Inflammatory macrophage treated with lipopolysaccharide for 4 hours (primary cell): ENCODE data around the gene D2HGDH.
"Not testable (repeated sequence)": the region's sequence is repeated elsewhere in the genome, so short reads cannot be mapped to it uniquely, and the experiment has no call there.

Source experiments
- DNase-seq: peaks from one replicate; pipeline ENCODE4 v3.0.0-alpha.2; 2020

Gene D2HGDH

GRCh38 chr2:241726459-241726858, 8.0 kb upstream of the D2HGDH start:
- DNase-seq = no peak

- no peak for DNase-seq
Measured at GRCh38 chr2:241728000-241728399, 6.4 kb upstream of the D2HGDH start.

- DNase-seq = no peak
Measured at GRCh38 chr2:241728627-241729026, 5.8 kb upstream of the D2HGDH start.

GRCh38 chr2:241729868-241730267, 4.6 kb upstream of the D2HGDH start:
- peak; percentile 12 for DNase-seq

- DNase-seq = peak; percentile 58
Measured at GRCh38 chr2:241730671-241731293, 3.6 kb upstream of the D2HGDH start.

GRCh38 chr2:241732513-241733186, 1.8 kb upstream of the D2HGDH start:
- DNase-seq = peak; percentile 44

- DNase-seq = no peak
Measured at GRCh38 chr2:241733391-241734207, 831 bp upstream of the D2HGDH start.

GRCh38 chr2:241734208-241734466, 293 bp upstream of the D2HGDH start:
- DNase-seq = no peak

- no peak for DNase-seq
Measured at GRCh38 chr2:241736111-241736510, 1.7 kb downstream of the D2HGDH start.

- no peak for DNase-seq
Measured at GRCh38 chr2:241738040-241738686, 3.7 kb downstream of the D2HGDH start.

GRCh38 chr2:241739177-241739576, 4.7 kb downstream of the D2HGDH start:
- DNase-seq = no peak

GRCh38 chr2:241739651-241740050, 5.2 kb downstream of the D2HGDH start:
- peak; percentile 57 for DNase-seq

GRCh38 chr2:241741016-241741415, 6.6 kb downstream of the D2HGDH start:
- DNase-seq = peak; percentile 82

GRCh38 chr2:241742320-241742939, 8.0 kb downstream of the D2HGDH start:
- DNase-seq = no peak

- not testable (repeated sequence) for DNase-seq
Measured at GRCh38 chr2:241743008-241743407, 8.6 kb downstream of the D2HGDH start.

- no peak for DNase-seq
Measured at GRCh38 chr2:241743620-241744019, 9.2 kb downstream of the D2HGDH start.

- no peak for DNase-seq
Measured at GRCh38 chr2:241744028-241744754, 9.8 kb downstream of the D2HGDH start.

- DNase-seq = no peak
Measured at GRCh38 chr2:241745276-241745675, 10.8 kb downstream of the D2HGDH start.

GRCh38 chr2:241746084-241746483, 11.7 kb downstream of the D2HGDH start:
- DNase-seq = no peak

GRCh38 chr2:241748468-241749256, 14.2 kb downstream of the D2HGDH start:
- DNase-seq = no peak

GRCh38 chr2:241750076-241750840, 15.8 kb downstream of the D2HGDH start:
- DNase-seq = no peak
